HT-29 (cell line): ENCODE measurements around the gene LRRN4CL. TPM values are rescaled to one million over a fixed set of nuclear protein-coding genes. Genes with fewer than 3 reads are reported as not detected.
"Not testable (repeated sequence)": the region's sequence is repeated elsewhere in the genome, so short reads cannot be mapped to it uniquely, and the experiment has no call there.

Experiments
- DNase-seq: peaks from one replicate; pipeline ENCODE4 v3.0.0-alpha.2; 2015; ENCODE audit warnings: low spot score
- total RNA-seq: library from RNA; depleted of rRNA; stranded (reverse); fragments of >200 nt; shearing (Covaris generic); gene quantifications from 2 replicates; pipeline ENCODE4 v1.2.3, GENCODE V29; 2014

Gene LRRN4CL
- total RNA-seq, 1 experiment from 2014 or later: not detected

- no peak for DNase-seq
Observed at GRCh38 chr11:62677156-62677555, 12.2 kb downstream of the LRRN4CL start.

- DNase-seq: no peak
Observed at GRCh38 chr11:62676698-62677097, 12.6 kb downstream of the LRRN4CL start.

GRCh38 chr11:62675415-62675814 lies 13.9 kb downstream of the LRRN4CL start:
- DNase-seq: not testable (repeated sequence)

GRCh38 chr11:62673196-62673525 lies 16.2 kb downstream of the LRRN4CL start:
- no peak for DNase-seq

GRCh38 chr11:62671608-62672389 lies 17.5 kb downstream of the LRRN4CL start, which contains the start of the genes LBHD1 and UQCC3:
Gene LBHD1 (minus strand): TSS chr11:62672267. CDS start chr11:62670031, 2,236 bp downstream.
Gene UQCC3 (plus strand): TSS chr11:62671673. CDS start chr11:62671746, 73 bp downstream.
- peak; percentile 96 for DNase-seq

- DNase-seq: no peak
Observed at GRCh38 chr11:62671236-62671607, 18.1 kb downstream of the LRRN4CL start.

GRCh38 chr11:62669420-62670161 lies 19.7 kb downstream of the LRRN4CL start:
- peak; percentile 69 for DNase-seq

GRCh38 chr11:62667460-62667859 lies 21.9 kb downstream of the LRRN4CL start:
- DNase-seq: no peak

GRCh38 chr11:62666259-62666926 lies 22.9 kb downstream of the LRRN4CL start:
- DNase-seq: no peak

GRCh38 chr11:62665599-62666258 lies 23.6 kb downstream of the LRRN4CL start:
- DNase-seq: peak; percentile 73

- peak; percentile 95 for DNase-seq
Observed at GRCh38 chr11:62665075-62665598, 24.2 kb downstream of the LRRN4CL start, which contains the start of the genes C11orf98 and CSKMT. Gene C11orf98 (minus strand): TSS chr11:62665210. CDS start chr11:62665169, 41 bp downstream. Gene CSKMT (plus strand): TSS chr11:62665312. CDS start chr11:62665880, 568 bp downstream.

- peak; percentile 78 for DNase-seq
Observed at GRCh38 chr11:62664405-62665074, 24.8 kb downstream of the LRRN4CL start.

- no peak for DNase-seq
Observed at GRCh38 chr11:62656796-62657429, 32.4 kb downstream of the LRRN4CL start.

- DNase-seq: no peak
Observed at GRCh38 chr11:62654297-62654696, 35.0 kb downstream of the LRRN4CL start.

GRCh38 chr11:62652161-62653006 lies 36.9 kb downstream of the LRRN4CL start:
- peak; percentile 25 for DNase-seq

- not testable (repeated sequence) for DNase-seq
Observed at GRCh38 chr11:62650283-62650682, 39.0 kb downstream of the LRRN4CL start.

GRCh38 chr11:62649486-62649885 lies 39.8 kb downstream of the LRRN4CL start:
- no peak for DNase-seq

- no peak for DNase-seq
Observed at GRCh38 chr11:62648967-62649364, 40.4 kb downstream of the LRRN4CL start.
